GM21367 (cell line): ENCODE results near the gene DCTN4.
"Not testable (repeated sequence)": the region's sequence is repeated elsewhere in the genome, so short reads cannot be mapped to it uniquely, and the experiment has no call there.

Experiments used
- ATAC-seq: cut with Tn5 transposase; IDR thresholded peaks from one replicate; pipeline ENCODE4 v1.9.1; 2021; ENCODE audit not compliant: unreplicated experiment

The DCTN4 gene

GRCh38 chr5:150778517-150779396 is 19.9 kb upstream of the DCTN4 start, which contains the start of gene SMIM3:
SMIM3 (plus strand) TSS chr5:150778757; CDS start chr5:150795441, 16,684 bp downstream.
- peak; percentile 26 for ATAC-seq

- no peak for ATAC-seq
Measured at GRCh38 chr5:150778088-150778516, 19.3 kb upstream of the DCTN4 start.

GRCh38 chr5:150777685-150778084 is 18.9 kb upstream of the DCTN4 start:
- ATAC-seq: no peak

DNA sequence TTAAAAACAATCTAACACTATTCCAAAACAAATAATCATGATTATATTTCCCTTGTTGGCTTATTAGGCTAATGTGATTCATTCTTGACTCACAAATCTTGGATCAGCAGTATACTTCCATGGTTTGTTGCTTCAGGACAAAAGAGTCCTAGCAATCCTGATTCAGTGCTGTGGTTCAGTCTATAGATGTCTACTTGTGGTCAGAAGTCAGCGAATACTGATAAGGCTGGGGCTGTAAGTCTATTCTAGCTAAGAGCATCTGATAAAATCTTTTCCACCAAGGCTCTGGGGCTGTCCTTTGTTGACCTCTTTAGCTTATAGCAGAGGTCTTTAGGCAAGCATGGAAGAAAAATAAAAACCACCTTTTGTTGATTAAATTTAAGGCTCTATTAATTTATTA is 15.3 kb upstream of the DCTN4 start:
- no peak for ATAC-seq

GRCh38 chr5:150771034-150771795 is 12.4 kb upstream of the DCTN4 start:
- ATAC-seq: no peak

DNA sequence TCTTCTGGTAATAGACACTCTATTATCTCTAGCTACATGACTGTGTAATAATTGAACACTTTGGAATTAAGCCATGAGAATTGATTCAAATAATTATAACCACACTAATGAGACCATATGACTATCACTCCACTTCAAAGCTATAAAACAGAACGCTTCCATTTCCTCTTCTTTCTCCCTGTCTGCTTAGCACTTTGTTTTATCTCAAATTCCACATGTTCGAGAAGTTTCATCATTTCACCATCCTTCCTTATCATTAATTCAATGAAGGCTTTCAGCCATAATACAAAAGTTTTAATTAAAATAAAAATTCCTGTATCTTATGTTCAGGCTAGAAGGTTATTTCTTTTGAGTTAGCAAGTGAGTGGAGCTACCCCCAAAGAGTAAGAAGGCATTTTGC is 7.4 kb upstream of the DCTN4 start:
- ATAC-seq: no peak

DNA sequence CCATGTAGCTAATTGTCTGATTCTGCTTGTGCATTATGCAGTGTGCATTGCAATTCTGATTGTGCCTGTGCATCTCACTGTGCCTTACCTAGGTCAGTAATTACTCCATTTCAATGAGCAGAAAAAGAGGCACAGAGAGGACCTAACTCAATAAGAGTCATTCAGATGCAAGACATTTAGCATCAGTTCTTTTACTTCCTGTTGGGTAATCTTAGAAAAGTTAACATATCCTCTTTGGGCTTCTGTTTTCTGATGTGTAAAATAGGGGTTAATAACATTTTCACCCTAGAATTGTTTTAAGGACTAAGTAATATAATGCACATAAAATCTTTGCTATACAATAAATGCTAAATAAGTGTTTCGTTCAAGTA is 7.0 kb upstream of the DCTN4 start:
- no peak for ATAC-seq

DNA sequence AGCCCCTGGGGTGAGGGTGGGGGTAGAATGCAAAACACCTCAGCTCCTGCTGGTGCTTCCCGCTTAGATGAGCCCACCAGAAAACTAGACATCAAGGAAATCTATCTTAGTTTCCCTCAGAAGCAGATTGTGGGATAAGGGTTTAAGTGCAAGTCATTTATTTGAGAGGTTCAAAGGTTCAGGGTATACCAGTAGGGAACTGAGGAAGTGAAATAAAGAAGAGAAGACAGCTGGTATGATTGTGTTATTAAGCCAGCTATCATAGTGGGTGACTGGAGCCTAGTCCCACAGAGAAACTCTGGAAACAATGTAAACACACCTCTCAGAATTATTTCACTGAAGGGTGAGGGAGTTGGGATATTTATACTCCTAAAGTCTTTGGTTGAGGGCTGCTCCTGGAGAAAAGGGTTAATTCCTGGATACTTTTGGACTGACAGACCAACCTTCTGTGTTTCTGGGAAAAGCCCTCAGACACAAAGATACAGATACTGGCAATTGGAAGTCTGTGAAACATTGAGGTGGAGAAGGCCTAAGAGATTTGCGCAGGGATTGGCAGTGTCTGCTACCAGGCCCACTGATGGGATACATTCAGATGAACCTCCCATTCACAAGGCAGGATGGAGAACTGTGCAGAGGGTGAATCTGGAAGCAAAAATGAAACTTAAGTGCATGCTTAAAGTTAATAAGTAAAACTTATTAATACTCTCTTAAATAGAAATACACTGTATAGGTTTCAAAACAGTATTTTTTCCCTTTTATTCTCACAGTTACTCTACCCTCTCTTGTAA is 6.4 kb upstream of the DCTN4 start:
- ATAC-seq: no peak

- ATAC-seq: no peak
Measured at GRCh38 chr5:150764530-150764929, 5.7 kb upstream of the DCTN4 start.

DNA sequence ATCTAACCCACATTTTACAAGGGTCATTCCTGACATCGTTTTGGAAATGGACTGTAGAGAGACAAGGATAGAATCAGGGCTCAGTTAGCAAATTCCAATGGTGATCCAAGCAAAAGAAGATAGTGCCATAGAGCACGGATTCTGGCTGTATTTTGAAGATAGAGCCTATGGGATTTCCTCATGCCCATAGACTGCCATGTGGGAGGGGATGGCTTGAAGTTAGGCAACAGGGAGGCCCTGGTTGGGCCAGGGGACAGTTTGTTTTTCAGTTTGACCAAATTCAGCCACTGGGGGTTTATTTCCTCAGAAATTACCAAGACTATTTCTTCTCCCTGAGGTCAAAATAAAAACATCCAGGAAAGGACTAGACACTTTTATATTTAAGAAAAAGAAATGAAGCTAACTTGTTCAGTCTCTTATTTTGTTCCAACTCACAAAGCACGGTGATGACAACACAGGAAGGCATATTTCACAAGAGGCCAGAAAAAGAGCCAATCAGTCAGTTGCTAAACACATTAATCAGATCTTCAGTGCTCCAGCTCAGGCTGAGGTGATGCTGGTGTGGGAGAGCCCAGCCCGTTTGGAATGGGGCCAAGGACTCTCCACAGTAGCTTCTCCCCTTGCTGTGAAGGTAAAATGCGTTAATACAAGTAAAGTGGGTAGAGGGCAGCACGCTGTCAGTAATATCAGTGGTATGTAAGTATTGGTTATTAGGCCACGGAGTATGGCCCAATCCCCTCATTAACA is 4.4 kb upstream of the DCTN4 start:
- no peak for ATAC-seq

- no peak for ATAC-seq
Measured at GRCh38 chr5:150762211-150762610, 3.4 kb upstream of the DCTN4 start.

- no peak for ATAC-seq
Measured at GRCh38 chr5:150759334-150759583, 442 bp upstream of the DCTN4 start.

GRCh38 chr5:150758203-150758530 is 650 bp downstream of the DCTN4 start:
- peak; percentile 5 for ATAC-seq

DNA sequence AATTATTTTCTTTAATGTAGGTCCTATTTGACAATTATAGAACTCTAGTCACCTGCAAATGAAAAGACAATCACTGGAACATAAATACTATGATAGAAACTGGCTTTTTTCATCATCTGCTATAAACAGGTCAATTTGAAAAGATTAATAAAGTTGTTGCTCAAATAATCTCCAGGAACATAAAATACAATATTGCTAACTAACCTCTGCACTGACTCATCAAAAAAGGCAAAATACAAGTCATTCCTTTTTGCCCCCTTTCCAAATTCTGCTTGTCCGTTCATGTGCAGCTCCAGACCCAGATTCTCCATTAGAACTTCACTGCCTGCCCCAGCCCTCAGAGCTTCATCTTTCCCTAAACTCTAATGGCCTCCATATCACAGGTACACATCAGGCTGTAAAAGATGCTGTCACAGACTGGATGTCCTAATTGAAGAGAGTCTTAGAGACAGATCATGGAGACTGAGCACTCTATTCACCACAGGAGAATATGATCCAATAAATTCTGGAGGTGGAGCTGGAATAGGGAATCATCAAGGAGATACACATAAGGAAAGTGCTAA is 1.6 kb downstream of the DCTN4 start:
- ATAC-seq: no peak

GRCh38 chr5:150753863-150754262 is 5.0 kb downstream of the DCTN4 start:
- no peak for ATAC-seq

- ATAC-seq: no peak
Measured at GRCh38 chr5:150753463-150753862, 5.4 kb downstream of the DCTN4 start.

- no peak for ATAC-seq
Measured at GRCh38 chr5:150751096-150751891, 7.5 kb downstream of the DCTN4 start.

DNA sequence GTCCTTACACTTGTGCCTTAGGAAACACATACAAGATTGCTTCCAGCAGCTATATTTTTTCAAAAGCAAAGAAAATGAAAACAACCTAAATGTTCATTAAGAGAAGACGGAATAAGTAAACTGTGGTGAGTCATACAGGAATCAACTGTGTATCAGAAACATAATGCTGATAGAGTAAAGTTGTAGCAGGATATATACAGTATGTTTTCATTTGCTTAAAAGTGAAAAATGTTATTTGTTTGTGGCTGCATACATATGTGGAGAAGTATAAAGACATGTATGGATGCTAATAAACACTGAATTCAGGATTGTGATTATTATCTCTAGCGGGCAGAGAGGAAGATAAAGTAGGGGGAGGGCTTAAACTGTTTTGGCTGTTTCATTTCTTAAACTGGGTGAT is 8.3 kb downstream of the DCTN4 start:
- ATAC-seq: no peak

- not testable (repeated sequence) for ATAC-seq
Measured at GRCh38 chr5:150743142-150743488, 15.7 kb downstream of the DCTN4 start.
